ENCODE data around the gene CIAO3.

DNA sequence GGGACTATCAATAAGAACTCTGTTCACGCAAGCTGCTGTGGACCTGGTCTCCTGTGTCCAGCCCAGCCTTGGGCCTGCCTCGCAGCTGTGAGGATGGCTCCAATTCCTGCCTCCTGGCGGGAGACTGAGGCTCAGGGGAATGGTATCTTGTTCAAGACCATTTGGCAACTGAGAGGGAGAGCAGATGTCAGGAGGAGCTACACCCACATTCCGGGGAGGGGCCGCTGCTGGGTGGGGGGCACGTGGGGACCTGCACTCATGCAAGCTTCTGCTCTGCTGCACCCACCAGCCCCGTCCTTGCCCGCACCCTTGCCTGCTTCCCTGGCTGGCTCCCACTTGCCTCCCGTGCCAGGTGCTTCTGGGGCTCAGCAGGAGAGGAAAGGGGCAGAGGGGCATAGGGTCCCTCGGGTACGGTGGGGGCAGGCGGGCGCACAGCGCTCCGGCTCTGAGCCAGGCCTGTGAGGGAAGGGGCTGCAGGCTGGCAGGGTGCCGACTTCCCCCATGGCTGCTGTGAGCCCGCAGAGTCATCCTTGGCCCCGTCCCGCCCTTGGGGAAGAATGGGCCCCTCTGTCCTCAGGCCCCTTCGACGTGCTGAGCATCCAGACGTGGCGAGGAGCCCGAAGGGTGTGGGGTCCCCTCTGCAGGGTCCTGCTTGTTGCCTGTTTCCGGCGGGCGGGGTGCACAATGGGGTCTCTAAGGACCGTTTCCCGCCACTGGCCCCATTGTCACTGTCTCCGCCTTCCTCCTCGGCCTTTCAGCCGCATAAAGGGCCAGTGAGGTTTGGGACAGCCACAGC lies 23.1 kb downstream of the CIAO3 start:
- TF ChIP-seq EP300 (IDR thresholded peaks at IDR 0.05), result no peak
- TF ChIP-seq, protein P1, sequence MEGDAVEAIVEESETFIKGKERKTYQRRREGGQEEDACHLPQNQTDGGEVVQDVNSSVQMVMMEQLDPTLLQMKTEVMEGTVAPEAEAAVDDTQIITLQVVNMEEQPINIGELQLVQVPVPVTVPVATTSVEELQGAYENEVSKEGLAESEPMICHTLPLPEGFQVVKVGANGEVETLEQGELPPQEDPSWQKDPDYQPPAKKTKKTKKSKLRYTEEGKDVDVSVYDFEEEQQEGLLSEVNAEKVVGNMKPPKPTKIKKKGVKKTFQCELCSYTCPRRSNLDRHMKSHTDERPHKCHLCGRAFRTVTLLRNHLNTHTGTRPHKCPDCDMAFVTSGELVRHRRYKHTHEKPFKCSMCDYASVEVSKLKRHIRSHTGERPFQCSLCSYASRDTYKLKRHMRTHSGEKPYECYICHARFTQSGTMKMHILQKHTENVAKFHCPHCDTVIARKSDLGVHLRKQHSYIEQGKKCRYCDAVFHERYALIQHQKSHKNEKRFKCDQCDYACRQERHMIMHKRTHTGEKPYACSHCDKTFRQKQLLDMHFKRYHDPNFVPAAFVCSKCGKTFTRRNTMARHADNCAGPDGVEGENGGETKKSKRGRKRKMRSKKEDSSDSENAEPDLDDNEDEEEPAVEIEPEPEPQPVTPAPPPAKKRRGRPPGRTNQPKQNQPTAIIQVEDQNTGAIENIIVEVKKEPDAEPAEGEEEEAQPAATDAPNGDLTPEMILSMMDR (IDR thresholded peaks at IDR 0.05), result no peak

All from upper lobe of left lung (tissue), 4 donors.